RWPE1 (cell line): ENCODE measurements around the gene ADGRD1.

Source experiments
- CTCF ChIA-PET: fragments of 350-600 bp; sonication (Branson Sonifier 250); formaldehyde crosslinking; extraction: SDS; loops from one replicate; lab custom pipeline; 2021; lab: Yijun Ruan, JAX
- POLR2A ChIA-PET: fragments of 400-600 bp; formaldehyde crosslinking; extraction: SDS; loops from one replicate; lab custom pipeline; 2020; ENCODE audit warnings: antibody characterized with exemption; ENCODE audit not compliant: low non-redundant PET; lab: Yijun Ruan, JAX
- DNase-seq: peaks from one replicate; pipeline ENCODE4 v3.0.0; 2012; ENCODE audit warnings: low spot score
- H3K27ac ChIP-seq: fragments of 450-650 bp; 2 replicates; pipeline ENCODE4 v1.5.1; 2017
- TF ChIP-seq, protein P1 (sequence below): fragments of 450-650 bp; conservative IDR thresholded peaks from 2 replicates; pipeline ENCODE4 v1.5.1; 2017; ENCODE audit warnings: low read depth, mild to moderate bottlenecking

The ADGRD1 gene

DNA sequence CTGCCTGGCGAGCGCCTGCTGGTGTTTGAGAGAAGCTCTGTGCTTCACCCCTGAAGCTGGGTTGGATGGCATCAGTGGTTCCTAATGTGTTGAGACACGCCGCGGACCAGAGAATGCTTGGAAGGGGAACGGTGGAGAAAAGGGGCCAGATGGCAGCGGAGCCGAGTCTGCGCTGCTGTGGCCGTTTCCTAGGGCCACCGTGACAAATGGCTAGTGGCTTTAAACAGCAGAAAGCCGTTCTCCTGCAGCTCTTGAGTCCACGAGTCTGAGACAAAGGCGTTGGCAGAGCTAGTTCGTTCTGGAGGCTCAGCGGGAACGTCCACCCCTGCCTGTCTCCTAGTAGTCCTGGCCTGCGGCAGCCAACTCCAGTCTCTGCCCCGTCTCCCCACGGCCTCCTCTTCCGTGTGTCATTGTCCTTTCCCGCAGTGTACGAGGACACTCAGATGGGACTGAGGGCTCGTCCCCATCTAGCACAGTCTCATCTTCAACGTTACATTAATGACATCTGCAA, 103.6 kb downstream of the ADGRD1 start:
- CTCF ChIA-PET = interaction anchor here (0.7 kb wide), 1 partner anchor 127 kb away, joined by 3 read pairs; no protein-coding TSS in a partner anchor
- H3K27ac ChIP-seq = no peak overlapping the region
- TF ChIP-seq, protein P1, sequence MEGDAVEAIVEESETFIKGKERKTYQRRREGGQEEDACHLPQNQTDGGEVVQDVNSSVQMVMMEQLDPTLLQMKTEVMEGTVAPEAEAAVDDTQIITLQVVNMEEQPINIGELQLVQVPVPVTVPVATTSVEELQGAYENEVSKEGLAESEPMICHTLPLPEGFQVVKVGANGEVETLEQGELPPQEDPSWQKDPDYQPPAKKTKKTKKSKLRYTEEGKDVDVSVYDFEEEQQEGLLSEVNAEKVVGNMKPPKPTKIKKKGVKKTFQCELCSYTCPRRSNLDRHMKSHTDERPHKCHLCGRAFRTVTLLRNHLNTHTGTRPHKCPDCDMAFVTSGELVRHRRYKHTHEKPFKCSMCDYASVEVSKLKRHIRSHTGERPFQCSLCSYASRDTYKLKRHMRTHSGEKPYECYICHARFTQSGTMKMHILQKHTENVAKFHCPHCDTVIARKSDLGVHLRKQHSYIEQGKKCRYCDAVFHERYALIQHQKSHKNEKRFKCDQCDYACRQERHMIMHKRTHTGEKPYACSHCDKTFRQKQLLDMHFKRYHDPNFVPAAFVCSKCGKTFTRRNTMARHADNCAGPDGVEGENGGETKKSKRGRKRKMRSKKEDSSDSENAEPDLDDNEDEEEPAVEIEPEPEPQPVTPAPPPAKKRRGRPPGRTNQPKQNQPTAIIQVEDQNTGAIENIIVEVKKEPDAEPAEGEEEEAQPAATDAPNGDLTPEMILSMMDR = no peak
- POLR2A ChIA-PET = no interaction called here
- no peak for DNase-seq

DNA sequence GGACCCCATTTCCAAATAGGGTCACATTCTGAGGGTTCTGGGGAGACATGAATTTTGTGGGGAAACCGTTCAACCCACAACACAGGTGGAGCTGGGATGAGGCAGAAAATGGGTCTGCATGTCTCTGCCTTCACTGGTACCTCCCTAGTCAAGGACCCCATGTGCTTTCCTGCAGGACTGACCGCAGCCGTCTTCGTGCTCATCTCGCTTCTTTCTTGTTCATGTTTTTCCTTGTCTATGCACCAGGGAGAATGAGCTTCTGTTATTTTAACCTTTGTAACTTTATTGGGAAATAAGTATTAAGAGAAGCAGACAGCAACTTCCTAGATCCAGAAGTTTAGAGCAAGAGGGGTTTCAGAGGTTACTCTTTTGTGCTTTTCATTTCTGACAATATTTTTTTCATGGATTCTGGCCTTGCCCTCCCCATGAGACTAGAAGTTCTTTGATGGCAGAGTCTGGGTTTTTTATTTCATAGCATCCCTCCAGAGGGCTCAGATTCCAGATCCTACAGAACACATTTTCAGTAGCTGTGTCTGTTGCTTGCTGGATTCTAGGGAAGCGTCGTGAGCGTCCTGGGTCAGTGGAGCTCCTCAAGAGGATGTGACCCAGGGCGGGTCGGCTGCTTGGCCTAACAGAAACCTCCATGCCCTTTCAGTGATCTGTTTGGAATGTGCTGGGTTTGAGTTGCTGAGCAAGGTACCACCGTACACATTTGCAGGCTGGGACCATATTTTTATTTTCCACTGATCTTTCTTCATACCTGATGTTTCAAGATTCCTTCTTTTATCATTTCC, 104.2 kb downstream of the ADGRD1 start:
- CTCF ChIA-PET = interaction anchor here (0.7 kb wide), 1 partner anchor 128 kb away, joined by 3 read pairs; no protein-coding TSS in a partner anchor
- TF ChIP-seq, protein P1 = no peak
- POLR2A ChIA-PET = no interaction called here

DNA sequence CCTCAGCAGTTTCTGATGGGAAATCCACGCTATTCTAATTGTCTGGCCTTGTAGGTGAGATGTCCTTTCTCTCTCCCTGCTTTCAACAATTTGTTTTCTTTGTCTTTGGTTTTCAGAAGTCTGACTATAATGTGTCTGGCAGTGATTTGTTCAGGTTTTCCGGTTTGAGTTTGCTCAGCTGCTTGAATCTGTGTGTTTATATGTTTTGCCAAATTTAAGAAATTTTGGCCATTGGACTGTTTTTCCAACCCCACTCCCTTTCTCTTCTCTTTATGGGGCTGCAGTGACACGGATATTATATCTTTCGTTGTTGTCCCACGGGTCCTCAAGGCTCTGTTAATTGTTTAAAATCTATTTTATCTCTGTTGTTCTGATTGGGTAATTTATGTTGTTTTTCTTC, 105.0 kb downstream of the ADGRD1 start:
- no peak for DNase-seq
- CTCF ChIA-PET = no interaction called here
- H3K27ac ChIP-seq = no peak overlapping the region
- POLR2A ChIA-PET = no interaction called here
- TF ChIP-seq, protein P1 = no peak

More for the DNA sequence above, 104.2 kb downstream of the ADGRD1 start:
- DNase-seq = no peak
- no peak overlapping the region for H3K27ac ChIP-seq

DNA sequence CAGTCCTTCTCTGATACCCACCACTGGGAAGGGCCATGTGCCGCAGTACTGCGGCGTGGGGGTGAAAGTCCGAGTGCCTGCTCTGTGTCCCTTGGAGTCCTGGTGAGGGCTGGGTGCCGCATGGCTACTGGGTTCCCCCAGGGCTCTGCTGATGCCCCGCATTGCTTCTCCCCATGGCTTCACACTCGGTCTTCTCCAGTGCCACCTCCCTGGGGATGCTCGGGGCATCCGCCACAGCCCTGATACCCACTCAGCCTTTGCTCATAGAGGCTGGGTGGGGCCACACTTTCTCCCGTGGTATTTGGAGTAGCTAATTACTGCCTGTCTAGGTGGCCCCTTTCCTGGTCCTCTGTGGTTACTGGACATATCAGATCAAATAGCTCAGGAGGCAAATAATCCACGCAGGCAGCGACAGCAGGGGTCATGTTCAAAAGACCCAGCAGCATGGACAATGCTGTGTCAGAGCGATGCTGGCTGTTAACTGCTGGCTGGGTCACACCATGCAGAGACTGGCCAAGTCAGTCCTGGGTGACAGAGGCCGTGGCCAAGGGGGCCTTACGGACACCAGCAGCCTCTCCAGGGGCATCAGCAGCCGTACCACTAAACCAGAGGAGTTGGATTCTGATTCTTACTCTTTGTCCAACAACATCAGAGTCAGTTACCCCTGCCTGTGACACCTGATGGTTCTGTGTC, 106.5 kb downstream of the ADGRD1 start:
- TF ChIP-seq, protein P1 = no peak
- POLR2A ChIA-PET = no interaction called here
- CTCF ChIA-PET = no interaction called here
- no peak overlapping the region for H3K27ac ChIP-seq
- no peak for DNase-seq

DNA sequence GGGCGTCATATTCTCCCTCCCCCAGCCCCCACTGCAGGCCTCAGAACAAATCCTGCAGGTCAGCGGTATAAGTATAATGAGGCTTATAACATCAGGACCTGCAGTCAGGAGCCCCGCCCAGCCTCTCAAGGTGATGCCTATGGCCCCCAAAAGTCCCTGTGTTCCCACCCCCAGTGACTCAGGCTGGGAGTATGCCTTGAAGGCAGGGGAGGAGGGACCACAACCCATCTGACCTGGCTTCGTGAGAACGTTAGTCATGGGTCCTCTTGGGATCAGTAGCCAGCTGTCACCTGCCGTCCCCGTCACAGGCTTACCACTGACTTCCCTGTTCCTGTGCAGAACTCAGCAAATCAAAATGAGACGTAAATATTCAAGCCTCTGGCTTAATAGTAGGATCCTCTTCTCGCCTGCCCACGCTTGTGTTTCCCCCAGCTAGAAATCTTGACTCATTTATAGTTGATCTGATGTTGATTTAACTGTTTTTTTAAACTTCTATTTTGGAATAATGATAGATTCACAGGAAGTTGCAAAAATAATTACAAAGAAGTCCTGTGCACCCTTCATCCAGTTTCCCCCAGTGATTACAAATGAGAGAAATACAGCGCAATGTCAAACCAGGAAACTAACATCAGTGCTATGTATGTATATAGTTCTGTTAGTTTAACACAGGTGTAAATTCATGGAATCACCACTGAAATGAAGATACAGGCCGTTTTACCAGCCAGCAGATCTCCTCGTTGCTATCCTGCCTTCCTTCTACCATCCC, 107.5 kb downstream of the ADGRD1 start:
- TF ChIP-seq, protein P1 = no peak
- H3K27ac ChIP-seq = no peak overlapping the region
- DNase-seq = no peak
- ChIA-PET POLR2A (no interaction called here), CTCF (no interaction called here)

DNA sequence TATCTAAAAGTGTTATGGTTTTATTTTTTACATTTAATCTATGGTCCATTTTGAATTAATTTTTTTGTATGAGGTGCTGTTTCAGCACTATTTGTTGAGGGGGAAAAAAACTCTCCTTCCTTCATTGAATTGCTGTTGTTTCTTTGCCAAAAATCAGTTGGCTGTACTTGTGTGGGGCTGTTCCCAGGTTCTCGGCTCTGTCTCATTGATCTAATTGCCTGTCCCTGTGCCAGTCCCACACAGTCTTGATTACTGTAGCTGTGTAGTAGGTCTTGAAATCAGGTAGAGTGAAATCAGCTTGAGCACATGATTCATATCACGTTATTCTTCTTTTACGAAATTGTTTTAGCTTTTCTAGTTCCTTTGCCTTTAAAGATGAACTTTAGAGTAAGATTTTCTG, 109.7 kb downstream of the ADGRD1 start:
- H3K27ac ChIP-seq = no peak overlapping the region
- TF ChIP-seq, protein P1 = no peak
- DNase-seq = no peak
- ChIA-PET POLR2A (no interaction called here), CTCF (no interaction called here)
